GM19238 (cell line): ENCODE data around the gene ZNF367.
"Not testable (repeated sequence)": the region's sequence is repeated elsewhere in the genome, so short reads cannot be mapped to it uniquely, and the experiment has no call there.

ENCODE experiments used
- DNase-seq: peaks from one replicate; pipeline ENCODE4 v3.0.0; 2011; ENCODE audit warnings: low spot score; ENCODE audit not compliant: insufficient read length

Gene ZNF367

GRCh38 chr9:96363175-96363967 lies 54.8 kb downstream of the ZNF367 start:
- no peak for DNase-seq

GRCh38 chr9:96362119-96362518 lies 56.1 kb downstream of the ZNF367 start:
- DNase-seq, result not testable (repeated sequence)

- no peak for DNase-seq
Observed at GRCh38 chr9:96361668-96362067, 56.5 kb downstream of the ZNF367 start.

- no peak for DNase-seq
Observed at GRCh38 chr9:96360976-96361375, 57.2 kb downstream of the ZNF367 start.

- DNase-seq, result not testable (repeated sequence)
Observed at GRCh38 chr9:96360523-96360922, 57.6 kb downstream of the ZNF367 start.

GRCh38 chr9:96350866-96351265 lies 67.3 kb downstream of the ZNF367 start:
- no peak for DNase-seq

- DNase-seq, result no peak
Observed at GRCh38 chr9:96348261-96348660, 69.9 kb downstream of the ZNF367 start.

- DNase-seq, result no peak
Observed at GRCh38 chr9:96345551-96345950, 72.6 kb downstream of the ZNF367 start.

GRCh38 chr9:96344458-96345180 lies 73.6 kb downstream of the ZNF367 start:
- no peak for DNase-seq

- no peak for DNase-seq
Observed at GRCh38 chr9:96343515-96344360, 74.4 kb downstream of the ZNF367 start.

GRCh38 chr9:96342571-96343245 lies 75.5 kb downstream of the ZNF367 start:
- DNase-seq, result no peak

GRCh38 chr9:96340707-96341106 lies 77.5 kb downstream of the ZNF367 start:
- DNase-seq, result no peak

- no peak for DNase-seq
Observed at GRCh38 chr9:96338299-96338698, 79.9 kb downstream of the ZNF367 start.
